ENCODE results near the gene HOXA7.

DNA sequence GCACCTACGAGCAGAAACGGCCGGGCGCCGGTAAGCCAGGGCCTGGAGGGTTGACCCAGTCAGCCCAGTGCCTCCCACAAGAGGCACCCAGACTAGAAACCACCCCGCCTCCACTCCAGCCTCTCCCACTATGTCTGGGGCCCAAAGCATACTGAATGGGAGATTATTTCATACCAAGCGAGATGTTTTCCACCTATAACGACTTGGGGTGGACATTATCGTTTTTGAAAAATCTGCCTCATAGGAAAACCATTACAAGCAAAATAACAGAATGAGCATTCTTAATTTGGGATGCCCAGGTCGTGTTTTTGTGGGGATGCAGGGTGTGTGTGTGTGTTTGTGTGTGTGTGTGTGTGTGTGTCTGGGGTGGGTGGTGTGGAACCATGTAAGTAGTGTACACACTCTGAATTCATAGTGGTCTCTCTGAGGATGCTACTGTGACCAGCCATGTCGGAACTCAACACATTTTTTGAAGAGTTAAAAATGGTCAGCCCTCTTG, 10.5 kb downstream of the HOXA7 start:
- TF ChIP-seq POLR2A (IDR thresholded peaks at IDR 0.05; ENCODE audit: low read depth, low read length) = no peak
- no peak for TF ChIP-seq POLR2AphosphoS2 (IDR thresholded peaks at IDR 0.05; ENCODE audit: low read depth, low read length)
- no peak for TF ChIP-seq TCF7 (IDR thresholded peaks at IDR 0.05; ENCODE audit: borderline replicate concordance)
- TF ChIP-seq POLR2AphosphoS5 (IDR thresholded peaks at IDR 0.05; ENCODE audit: low read length) = no peak
- TF ChIP-seq RFX5 (IDR thresholded peaks at IDR 0.05; ENCODE audit: low read depth, low read length) = no peak
- TF ChIP-seq BCL11A (IDR thresholded peaks at IDR 0.05; ENCODE audit: low read depth, low read length) = no peak
- no peak for TF ChIP-seq CTCF (IDR thresholded peaks at IDR 0.05 in 2 of 3, conservative IDR thresholded peaks at IDR 0.05 in 1 of 3; ENCODE audit: control insufficient read depth in 2 of 3, extremely low read depth in 1 of 3, insufficient read depth in 1 of 3, low read depth in 3 of 3, low read length in 3 of 3)
- TF ChIP-seq ZNF217 (IDR thresholded peaks at IDR 0.05) = no peak
